ENCODE measurements around the gene RASSF8.

Gene RASSF8

DNA sequence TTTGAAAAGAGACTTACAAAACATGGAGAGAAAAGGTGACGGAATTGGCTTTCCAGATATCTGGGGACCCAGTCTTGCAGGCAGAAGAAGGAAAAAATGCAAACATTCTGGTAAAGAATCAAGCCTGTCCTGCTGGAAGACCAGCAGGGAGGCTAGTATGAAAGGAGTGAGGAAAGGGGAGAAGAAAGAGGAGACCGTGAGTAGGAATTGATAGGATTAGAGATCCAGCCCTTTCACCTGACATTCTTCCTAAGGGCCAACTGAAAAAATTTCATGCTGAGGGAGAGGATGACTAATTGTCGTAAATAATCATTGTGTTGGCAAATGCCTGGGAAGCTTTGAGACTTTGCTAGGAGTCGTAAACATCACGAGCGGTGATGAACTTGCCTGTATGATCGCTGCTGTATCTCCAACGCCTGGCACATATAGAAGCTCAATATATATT lies 154.2 kb downstream of the RASSF8 start:
- no peak for DNase-seq

DNA sequence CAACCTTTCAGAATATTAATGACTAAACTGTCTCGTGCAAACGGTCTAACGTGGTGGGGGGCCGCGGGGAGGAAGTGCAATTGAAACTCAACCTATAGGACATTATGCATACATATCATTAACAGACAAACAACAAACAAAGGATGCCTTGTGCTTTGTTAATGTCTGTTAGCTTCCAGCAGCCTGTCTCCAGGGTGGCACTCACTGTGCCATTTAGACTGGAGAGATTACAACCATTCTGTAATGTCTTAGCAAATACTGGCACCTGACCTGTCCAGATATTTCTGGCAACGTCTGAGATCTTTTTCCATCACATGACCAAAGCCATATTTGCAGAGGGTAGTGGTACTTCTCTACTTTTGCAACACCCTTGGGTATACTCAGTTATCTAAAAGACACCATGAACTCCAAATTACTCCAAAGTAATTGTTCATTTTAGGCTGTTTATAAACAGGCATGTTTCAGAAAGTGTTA lies 154.7 kb downstream of the RASSF8 start:
- DNase-seq, result peak; percentile 28

DNA sequence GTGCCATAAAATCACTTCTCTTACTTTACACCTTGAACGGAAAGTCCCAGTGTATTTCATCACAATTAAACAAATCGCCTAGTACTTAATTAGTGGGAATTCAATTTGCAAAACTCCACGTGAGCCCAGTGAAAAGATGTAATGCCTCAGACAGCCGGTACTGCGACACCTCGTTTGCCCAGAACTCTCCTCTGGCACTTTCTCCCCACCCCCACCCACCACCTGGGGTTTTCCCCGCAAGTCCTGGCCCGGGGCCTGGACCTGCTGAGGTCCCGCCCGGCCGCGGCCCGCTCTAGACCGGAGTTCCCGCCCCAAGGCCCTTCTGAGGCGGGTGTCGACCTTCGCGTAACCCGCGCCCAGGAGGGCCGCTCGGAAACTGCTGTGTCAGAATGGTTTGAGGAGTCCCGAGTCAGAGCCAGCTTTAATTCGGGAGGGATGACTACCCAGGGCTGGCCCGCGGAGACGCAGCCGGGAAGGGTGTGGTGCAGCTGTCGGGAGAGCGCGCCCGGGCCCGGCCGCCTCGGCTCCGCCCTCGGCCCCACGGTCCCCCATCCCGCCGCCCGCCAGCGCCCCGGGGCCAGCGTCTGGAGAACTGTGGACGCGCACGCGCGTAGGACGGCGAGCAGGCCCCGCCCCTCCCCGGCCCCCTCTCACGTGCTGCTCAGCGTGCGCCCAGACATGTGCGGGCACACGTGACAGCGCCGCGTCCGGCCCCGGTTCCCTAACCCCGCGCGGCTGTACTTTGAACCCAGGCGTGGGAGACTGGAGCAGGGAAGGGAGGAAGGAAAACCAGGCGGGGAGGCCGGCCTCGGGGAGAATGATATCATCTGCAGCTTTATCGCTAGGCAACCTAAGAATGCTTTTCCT lies 155.6 kb downstream of the RASSF8 start:
- peak; percentile 93 for DNase-seq

GRCh38 chr12:26114720-26115401 lies 156.4 kb downstream of the RASSF8 start:
- no peak for DNase-seq

DNA sequence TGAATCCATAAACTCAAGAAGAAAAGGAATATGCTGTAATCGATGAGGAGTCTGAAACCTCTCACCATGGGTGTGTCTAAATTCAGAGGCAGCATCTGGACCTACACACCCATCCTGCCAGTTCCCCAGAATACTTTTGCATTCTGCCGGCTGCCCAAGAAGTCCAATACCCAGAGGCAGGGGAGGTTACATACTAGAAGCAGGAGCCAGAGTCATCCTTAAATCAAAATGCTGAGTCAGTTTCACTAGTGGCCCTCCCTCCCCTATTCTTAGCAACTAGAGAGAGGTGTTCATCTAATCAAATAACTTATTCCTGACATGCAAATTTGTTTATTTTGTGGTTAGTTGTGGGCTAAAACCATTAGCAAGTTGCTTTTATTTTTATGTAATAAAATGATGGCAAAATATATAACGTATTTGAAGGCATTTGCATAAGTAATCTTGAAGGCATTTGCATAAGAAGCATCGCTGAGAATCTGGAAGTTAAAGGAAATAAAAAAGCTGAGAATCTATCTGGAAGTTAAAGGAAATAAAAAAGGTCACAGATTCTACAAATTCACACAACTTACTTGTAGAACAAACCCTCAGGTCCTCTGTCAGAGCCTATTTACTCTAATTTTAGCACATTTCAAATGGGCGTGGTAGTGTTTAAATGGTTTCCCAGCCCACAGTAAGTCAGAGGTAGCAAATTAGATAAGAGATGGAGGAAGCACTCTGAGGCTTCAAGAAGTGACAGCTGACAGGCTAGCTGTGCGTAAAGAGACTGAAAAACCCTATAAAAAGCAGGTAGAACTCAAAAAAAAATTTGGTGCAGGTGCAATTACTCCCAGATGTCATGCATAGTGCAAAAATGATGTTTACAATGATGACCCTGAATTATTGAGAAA lies 158.6 kb downstream of the RASSF8 start:
- DNase-seq, result no peak

GRCh38 chr12:26118308-26118707 lies 159.8 kb downstream of the RASSF8 start:
- DNase-seq, result no peak

GRCh38 chr12:26119391-26119989 lies 161.0 kb downstream of the RASSF8 start:
- DNase-seq, result peak; percentile 36

DNA sequence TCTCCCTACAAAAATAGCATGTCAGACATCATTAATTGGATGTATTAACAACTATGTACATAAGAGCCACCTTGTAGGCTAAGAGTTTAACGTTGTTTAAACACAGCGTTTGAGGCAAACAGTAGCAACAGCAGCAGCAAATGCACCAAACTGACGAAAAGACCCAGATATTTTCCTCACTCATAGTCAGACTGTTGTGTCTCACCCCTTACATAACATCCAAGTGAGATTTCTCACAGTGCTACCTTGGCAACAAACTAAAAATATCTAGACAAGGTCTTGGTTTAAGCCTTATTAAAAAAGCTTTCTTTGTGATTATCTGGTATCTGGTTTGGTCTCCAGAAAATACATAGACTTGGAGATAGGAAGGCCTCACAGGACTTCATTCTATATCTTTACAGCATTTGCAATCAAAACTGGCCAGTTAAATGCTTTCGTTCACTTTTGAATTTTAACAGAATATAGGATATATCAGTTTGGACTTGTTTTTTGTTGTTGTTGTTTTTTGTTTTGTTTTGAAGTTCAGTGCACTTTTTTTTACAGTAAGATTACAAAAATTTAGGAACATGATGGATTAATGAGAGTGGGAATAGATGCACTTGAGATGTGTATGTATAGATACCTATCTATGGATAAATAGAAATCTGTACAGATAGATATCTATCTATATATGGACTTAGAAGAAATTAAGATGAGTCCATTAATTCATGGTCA lies 162.2 kb downstream of the RASSF8 start:
- no peak for DNase-seq

- peak; percentile 28 for DNase-seq
Observed at GRCh38 chr12:26121323-26122060, 163.0 kb downstream of the RASSF8 start.

- DNase-seq, result peak; percentile 73
Observed at GRCh38 chr12:26122061-26122680, 163.7 kb downstream of the RASSF8 start.

GRCh38 chr12:26122681-26123481 lies 164.4 kb downstream of the RASSF8 start:
- DNase-seq, result peak; percentile 85

DNA sequence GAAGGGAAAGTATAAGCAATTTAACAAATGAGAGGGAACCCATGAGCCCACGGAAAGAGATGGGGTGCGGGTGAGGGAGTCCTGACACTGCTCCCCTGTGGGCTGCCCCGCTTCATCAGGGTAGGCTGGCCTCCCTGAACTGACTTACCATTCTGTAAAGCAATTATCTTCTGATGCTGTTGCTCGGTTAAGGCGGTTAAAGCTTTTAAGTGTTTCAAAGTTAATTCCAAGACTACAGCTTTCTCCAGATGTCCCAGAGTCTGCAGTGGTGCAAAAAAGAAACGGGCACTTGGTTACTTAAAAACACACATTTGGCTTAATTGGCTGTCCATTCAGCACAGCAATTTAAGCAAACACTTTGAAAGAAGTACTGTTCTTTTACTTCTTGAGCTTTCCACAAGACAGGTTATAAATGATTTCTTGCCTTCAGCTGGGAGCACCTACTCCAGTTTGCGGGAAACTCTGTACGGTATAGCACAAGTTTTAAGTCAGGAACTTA lies 165.0 kb downstream of the RASSF8 start:
- DNase-seq, result no peak

DNA sequence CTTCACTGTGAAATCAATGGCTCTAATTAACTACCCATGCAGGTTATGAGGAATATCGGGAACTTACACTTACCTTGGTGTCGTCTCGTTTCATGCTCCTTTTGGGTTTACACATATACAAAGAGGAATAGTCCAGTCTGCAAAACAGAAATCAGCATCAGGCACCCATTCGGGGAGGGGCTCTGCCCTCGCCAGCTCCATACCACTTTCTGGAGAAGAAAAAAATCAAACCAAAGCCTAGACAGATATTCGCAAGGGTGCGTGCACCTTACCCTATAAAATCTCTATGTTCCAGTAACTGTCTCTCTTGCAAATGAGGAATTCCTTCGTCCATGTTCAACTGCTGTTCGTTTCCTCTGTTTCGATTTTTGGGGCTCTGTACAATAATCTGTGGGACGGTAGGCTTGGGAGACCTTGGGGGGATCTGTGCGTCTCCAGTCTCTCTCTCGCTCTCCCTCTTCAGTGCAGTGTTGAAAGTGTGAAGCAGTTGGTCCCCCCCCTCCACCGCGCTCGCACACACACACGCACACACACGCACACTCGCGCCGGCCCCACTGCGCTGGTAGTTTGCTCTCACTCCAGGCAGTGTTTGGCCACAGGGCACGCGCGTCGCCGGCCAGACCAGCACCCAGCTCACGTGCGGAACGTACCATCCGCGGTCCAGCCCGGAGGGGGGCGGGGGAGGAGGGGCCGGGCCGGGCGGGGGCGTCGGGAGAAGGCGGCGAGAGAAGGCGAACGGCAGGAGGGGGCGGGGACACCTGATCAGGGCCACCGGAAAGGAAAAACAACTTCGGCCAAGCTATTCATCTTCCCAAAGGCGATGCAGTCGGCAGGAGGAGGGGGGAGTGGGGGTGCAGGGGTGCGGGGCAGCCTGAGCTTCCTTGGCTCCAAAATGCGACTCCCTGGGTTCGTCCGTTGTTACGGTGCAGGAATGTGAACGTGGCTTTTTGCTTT lies 166.2 kb downstream of the RASSF8 start, which contains the start of gene BHLHE41:
Gene BHLHE41, minus strand, starts transcription at position 592 of the 954 bp plus-strand sequence. Its CDS starts 258 bp downstream, at position 334.
- DNase-seq, result peak; percentile 68

GRCh38 chr12:26125400-26126339 lies 167.2 kb downstream of the RASSF8 start:
- DNase-seq, result peak; percentile 92

GRCh38 chr12:26126340-26127284 lies 168.1 kb downstream of the RASSF8 start:
- DNase-seq, result peak; percentile 92

DNA sequence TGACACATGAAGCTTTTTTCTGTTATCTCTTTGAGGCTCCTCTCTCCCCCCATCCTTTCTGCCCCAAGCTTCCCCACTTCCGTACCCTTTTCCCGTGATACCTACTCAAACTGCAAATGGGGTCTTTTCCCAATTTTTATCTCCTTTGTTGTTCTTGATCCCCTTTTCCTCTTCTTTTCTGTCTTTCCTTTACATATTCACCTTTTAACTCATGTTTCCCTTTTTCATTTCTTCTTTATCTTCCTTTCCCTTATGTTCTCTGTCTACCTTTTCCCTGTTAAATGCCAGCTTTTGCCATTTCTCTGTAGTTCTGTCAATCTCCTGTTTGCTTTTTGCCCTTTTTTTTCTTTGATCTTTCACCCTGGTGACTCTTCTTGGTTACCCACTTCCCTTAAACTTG lies 168.9 kb downstream of the RASSF8 start:
- DNase-seq, result no peak

Measured in retina (tissue), 1 donor.